Brain microvascular endothelial cell (primary cell): ENCODE data around the gene TAF15.
A peak's percentile ranks its signal among the peaks of the same experiment; 100 is the strongest.

Experiments used
- DNase-seq: peaks from one replicate; pipeline ENCODE4 v3.0.0-alpha.2; 2020
- H3K27ac ChIP-seq: fragments of 250-450 bp; sonication (Bioruptor Pico); 2 replicates; pipeline ENCODE4 v1.5.1; 2020; ENCODE audit warnings: mild to moderate bottlenecking, moderate library complexity
- H3K27me3 ChIP-seq: fragments of 250-450 bp; sonication (Bioruptor Pico); replicated peaks from 2 replicates; pipeline ENCODE4 v1.5.1; 2020; ENCODE audit warnings: mild to moderate bottlenecking
- H3K36me3 ChIP-seq: fragments of 250-450 bp; sonication (Bioruptor Pico); replicated peaks from 2 replicates; pipeline ENCODE4 v1.5.1; 2020; ENCODE audit warnings: mild to moderate bottlenecking
- H3K4me3 ChIP-seq: 2 replicates; pipeline ENCODE4 v1.5.1; 2011; ENCODE audit warnings: low read depth, mild to moderate bottlenecking, control low read depth, low read length, moderate library complexity
- CTCF ChIP-seq: IDR thresholded peaks from 2 replicates; pipeline ENCODE4 v1.5.1; 2011; ENCODE audit warnings: low read depth, mild to moderate bottlenecking, moderate library complexity, low read length, control low read depth, inconsistent platforms; ENCODE audit errors: missing control alignments
- in situ Hi-C: cut with HindIII; loops from 2 replicates; pipeline ENCODE4 v1.10.0; 2017; ENCODE audit warnings: low sequenced_read_pairs, low pct_ligation_motif_present

Gene TAF15

GRCh38 chr17:35890774-35891155, 81.5 kb downstream of the TAF15 start:
- TF ChIP-seq CTCF: no peak
- no peaks in the 10 kb centered on the region for H3K27me3 ChIP-seq
- no peak overlapping the region for H3K27ac ChIP-seq
- H3K4me3 ChIP-seq: no peak overlapping the region
- in situ Hi-C loops: no loop called here
- no peaks in the 10 kb centered on the region for H3K36me3 ChIP-seq
- DNase-seq: no peak

- Histone ChIP-seq H3K27ac (no peak overlapping the region), H3K36me3 (no peaks in the 10 kb centered on the region), H3K27me3 (no peaks in the 10 kb centered on the region), H3K4me3 (no peak overlapping the region)
- no peak for TF ChIP-seq CTCF
- in situ Hi-C loops: no loop called here
- DNase-seq: no peak
Observed at GRCh38 chr17:35891269-35891668, 82.0 kb downstream of the TAF15 start.

GRCh38 chr17:35892091-35893035, 83.1 kb downstream of the TAF15 start:
- DNase-seq: peak; percentile 61
- Histone ChIP-seq H3K27ac (no peak overlapping the region), H3K4me3 (no peak overlapping the region), H3K27me3 (no peaks in the 10 kb centered on the region), H3K36me3 (no peaks in the 10 kb centered on the region)
- in situ Hi-C loops: no loop called here
- no peak for TF ChIP-seq CTCF

- no peak overlapping the region for H3K27ac ChIP-seq
- H3K36me3 ChIP-seq: no peaks in the 10 kb centered on the region
- no peaks in the 10 kb centered on the region for H3K27me3 ChIP-seq
- H3K4me3 ChIP-seq: no peak overlapping the region
- DNase-seq: no peak
- in situ Hi-C loops: no loop called here
- no peak for TF ChIP-seq CTCF
Observed at GRCh38 chr17:35893751-35894150, 84.5 kb downstream of the TAF15 start.

- no peak for DNase-seq
- in situ Hi-C loops: no loop called here
- no peaks in the 10 kb centered on the region for H3K27me3 ChIP-seq
- no peak overlapping the region for H3K4me3 ChIP-seq
- H3K27ac ChIP-seq: no peak overlapping the region
- no peak for TF ChIP-seq CTCF
- no peaks in the 10 kb centered on the region for H3K36me3 ChIP-seq
Observed at GRCh38 chr17:35894206-35894605, 84.9 kb downstream of the TAF15 start.
